Breast epithelium (tissue), 4 donors: ENCODE data around the gene ROBO3. TPM values are rescaled to one million over a fixed set of nuclear protein-coding genes. Genes with fewer than 3 reads are reported as not detected.

ENCODE experiments used
- DNase-seq, 2 donors: peaks; one replicate each; pipeline ENCODE4 v3.0.0-alpha.2; 2019; ENCODE audit warnings: low spot score in 2 of 2
- H3K27ac ChIP-seq, 2 donors: fragments of 200-600 bp; sonication (generic) in 1 of 2; one replicate each; pipeline ENCODE4 v1.5.1; 2016 to 2019; ENCODE audit warnings: mild to moderate bottlenecking in 1 of 2
- H3K27me3 ChIP-seq, 2 donors: fragments of 200-600 bp; sonication (generic) in 1 of 2; one replicate each; pipeline versions ENCODE4 v1.5.1 to v1.6.0; 2017 to 2019; ENCODE audit warnings: control low read depth in 1 of 2, mild to moderate bottlenecking in 1 of 2
- H3K36me3 ChIP-seq: fragments of 200-600 bp; one replicate; pipeline ENCODE4 v1.5.1; 2019
- H3K4me1 ChIP-seq, 2 donors: fragments of 200-600 bp; sonication (generic); one replicate each; pipeline ENCODE4 v1.5.1; 2016 to 2019; ENCODE audit warnings: control low read depth in 1 of 2
- H3K4me3 ChIP-seq, 3 donors: fragments of 200-600 bp; sonication (generic); 1 replicate in 2 of 3; 2 replicates in 1 of 3; pipeline ENCODE4 v1.5.1; 2016 to 2019; ENCODE audit warnings: mild to moderate bottlenecking in 3 of 3, moderate library complexity in 2 of 3
- H3K9me3 ChIP-seq, 2 donors: fragments of 200-600 bp; sonication (generic) in 1 of 2; one replicate each; pipeline ENCODE4 v1.5.1; 2016 to 2019; ENCODE audit warnings: control low read depth in 1 of 2
- CTCF ChIP-seq, 3 donors: fragments of 450-650 bp; IDR thresholded peaks; one replicate each; pipeline ENCODE4 v1.5.1; 2016 to 2017; ENCODE audit warnings: antibody characterized with exemption in 3 of 3, mild to moderate bottlenecking in 3 of 3, moderate library complexity in 3 of 3
- POLR2A ChIP-seq: fragments of 450-650 bp; IDR thresholded peaks from one replicate; pipeline ENCODE4 v1.6.1; 2016; ENCODE audit warnings: antibody characterized with exemption, mild to moderate bottlenecking, moderate library complexity
- POLR2AphosphoS5 ChIP-seq, 3 donors: sonication (generic); formaldehyde crosslinking; IDR thresholded peaks; one replicate each; pipeline ENCODE4 v1.6.1; 2017; ENCODE audit warnings: antibody characterized with exemption in 3 of 3
- intact Hi-C: fragments of 100-400 bp; cut with DNase I; formaldehyde crosslinking; loops from one replicate; pipeline ENCODE4 v1.15.1; 2023; ENCODE audit warnings: low total_unique reads
- total RNA-seq, 3 donors: library from RNA; depleted of rRNA; stranded (reverse); fragments of >200 nt; gene quantifications; one replicate each; pipeline ENCODE4 v1.1.0, GENCODE V29; 2016

The ROBO3 gene
- total RNA-seq, 3 donors from 2014 or later: 9.1 to 30.9 (median 15.4) TPM

- TF ChIP-seq POLR2A: no peak
- no peak for TF ChIP-seq CTCF (IDR thresholded peaks at IDR 0.05)
- TF ChIP-seq POLR2AphosphoS5 (IDR thresholded peaks at IDR 0.05): no peak
- no peak overlapping the region for H3K4me3 ChIP-seq
- intact Hi-C loops: loop anchor here (2.0 kb wide), 1 partner anchor 75 kb away; no protein-coding TSS in a partner anchor
- peaks cover 7 to 12% of the 10 kb centered on the region in 2 donors for H3K4me1 ChIP-seq
- H3K9me3 ChIP-seq: no peaks in the 10 kb centered on the region
- no peak overlapping the region for H3K27ac ChIP-seq
- DNase-seq: no peak
- peaks cover 16 to 89% of the 10 kb centered on the region in 2 donors for H3K27me3 ChIP-seq
- H3K36me3 ChIP-seq: no peaks in the 10 kb centered on the region
Measured at GRCh38 chr11:124841840-124842239, 23.4 kb upstream of the ROBO3 start.

- peaks cover 7 to 12% of the 10 kb centered on the region in 2 donors for H3K4me1 ChIP-seq
- no peaks in the 10 kb centered on the region for H3K36me3 ChIP-seq
- TF ChIP-seq POLR2A (no peak), CTCF (IDR thresholded peaks at IDR 0.05) (no peak), POLR2AphosphoS5 (IDR thresholded peaks at IDR 0.05) (no peak)
- intact Hi-C loops: no loop called here
- H3K27me3 ChIP-seq: peaks cover 16 to 92% of the 10 kb centered on the region in 2 donors
- no peak for DNase-seq
- no peak overlapping the region for H3K4me3 ChIP-seq
- no peak overlapping the region for H3K27ac ChIP-seq
- no peaks in the 10 kb centered on the region for H3K9me3 ChIP-seq
Measured at GRCh38 chr11:124842305-124842704, 22.9 kb upstream of the ROBO3 start.

GRCh38 chr11:124843616-124843910 is 21.7 kb upstream of the ROBO3 start:
- intact Hi-C loops: no loop called here
- no peak overlapping the region for H3K27ac ChIP-seq
- no peaks in the 10 kb centered on the region for H3K36me3 ChIP-seq
- no peak overlapping the region for H3K4me3 ChIP-seq
- no peaks in the 10 kb centered on the region for H3K9me3 ChIP-seq
- TF ChIP-seq CTCF (IDR thresholded peaks at IDR 0.05) (no peak), POLR2A (no peak), POLR2AphosphoS5 (IDR thresholded peaks at IDR 0.05) (no peak)
- peaks cover 7 to 12% of the 10 kb centered on the region in 2 donors for H3K4me1 ChIP-seq
- peaks cover 16 to 93% of the 10 kb centered on the region in 2 donors for H3K27me3 ChIP-seq
- no peak for DNase-seq

GRCh38 chr11:124844664-124845079 is 20.6 kb upstream of the ROBO3 start:
- Histone ChIP-seq H3K4me1 (peaks cover 1 to 4% of the 10 kb centered on the region in 2 donors), H3K9me3 (no peaks in the 10 kb centered on the region), H3K27me3 (peaks cover 8 to 92% of the 10 kb centered on the region in 2 donors), H3K4me3 (no peak overlapping the region), H3K36me3 (no peaks in the 10 kb centered on the region), H3K27ac (no peak overlapping the region)
- DNase-seq: no peak
- no peak for TF ChIP-seq CTCF (IDR thresholded peaks at IDR 0.05)
- TF ChIP-seq POLR2AphosphoS5 (IDR thresholded peaks at IDR 0.05): no peak
- no peak for TF ChIP-seq POLR2A
- intact Hi-C loops: no loop called here

GRCh38 chr11:124846070-124846673 is 19.1 kb upstream of the ROBO3 start:
- intact Hi-C loops: no loop called here
- H3K27me3 ChIP-seq: peaks cover 7 to 84% of the 10 kb centered on the region in 2 donors
- H3K9me3 ChIP-seq: no peaks in the 10 kb centered on the region
- H3K4me3 ChIP-seq: no peak overlapping the region
- no peaks in the 10 kb centered on the region for H3K36me3 ChIP-seq
- no peak overlapping the region for H3K27ac ChIP-seq
- TF ChIP-seq POLR2AphosphoS5 (IDR thresholded peaks at IDR 0.05): no peak
- no peak for TF ChIP-seq CTCF (IDR thresholded peaks at IDR 0.05)
- no peak for TF ChIP-seq POLR2A
- H3K4me1 ChIP-seq: no peaks in the 10 kb centered on the region
- DNase-seq: no peak
